ENCODE measurements around the gene RAB11A. TPM values are rescaled to one million over a fixed set of nuclear protein-coding genes. Genes with fewer than 3 reads are reported as not detected.

Gene RAB11A
- total RNA-seq, 1 donor from 2014 or later, result 192 TPM

DNA sequence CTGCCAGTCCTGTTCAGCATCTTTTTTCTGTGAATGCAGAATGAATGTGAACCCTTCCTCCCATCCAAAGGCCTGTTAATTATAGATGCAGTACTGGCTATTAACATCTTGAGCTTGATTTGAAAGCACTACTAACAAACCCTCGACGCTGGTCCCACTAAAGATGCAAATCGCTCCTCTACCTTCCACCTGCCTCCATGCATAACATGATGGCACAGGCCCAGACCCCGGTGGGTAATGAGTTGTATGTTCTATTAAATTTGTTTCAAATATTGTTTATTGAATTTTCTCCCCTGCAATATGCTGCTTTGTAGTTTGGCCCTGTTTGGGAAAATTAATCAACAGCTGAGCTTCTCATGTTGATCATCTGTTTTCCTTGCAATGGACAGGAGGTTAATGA lies 69.3 kb downstream of the RAB11A start:
- DNase-seq (ENCODE audit: low spot score in 2 of 2), result no peak
- intact Hi-C loops (cut with DNase I), result no loop called here
- H3K9me3 ChIP-seq, result no peaks in the 10 kb centered on the region

DNA sequence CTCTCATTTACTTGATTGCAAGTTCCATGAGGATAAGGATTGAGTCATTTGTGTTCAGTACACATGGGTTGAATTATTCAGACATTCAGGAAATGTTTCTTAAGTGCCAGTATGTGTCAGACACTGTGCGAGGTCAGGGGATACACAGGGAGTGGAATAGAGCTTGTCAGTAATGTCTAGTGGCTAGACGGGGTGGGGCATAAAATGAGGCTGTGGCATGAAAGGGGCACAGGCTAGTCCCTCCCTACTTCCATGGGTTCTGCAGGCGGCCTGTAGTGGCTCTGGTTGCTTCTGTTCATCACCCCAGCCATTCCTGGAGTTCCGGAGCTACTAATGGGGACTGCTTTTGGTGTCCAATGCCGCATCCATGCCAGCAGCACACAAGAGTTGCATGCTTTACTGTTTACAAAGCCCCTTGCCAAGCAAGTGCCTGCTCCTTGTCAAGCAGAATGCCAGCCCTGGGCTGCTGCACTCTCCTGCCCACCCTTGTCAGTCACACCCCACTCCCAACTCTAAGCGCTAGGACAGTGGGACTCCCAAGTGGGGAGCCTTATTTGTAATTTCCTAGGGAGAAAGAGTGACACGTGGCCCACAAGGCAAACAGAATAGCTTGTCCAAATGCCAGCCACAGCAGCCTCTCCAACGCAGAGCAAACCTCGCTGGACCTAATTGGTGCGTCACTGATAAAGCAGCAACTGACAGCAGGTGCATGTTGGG lies 70.8 kb downstream of the RAB11A start:
- TF ChIP-seq, protein P1, sequence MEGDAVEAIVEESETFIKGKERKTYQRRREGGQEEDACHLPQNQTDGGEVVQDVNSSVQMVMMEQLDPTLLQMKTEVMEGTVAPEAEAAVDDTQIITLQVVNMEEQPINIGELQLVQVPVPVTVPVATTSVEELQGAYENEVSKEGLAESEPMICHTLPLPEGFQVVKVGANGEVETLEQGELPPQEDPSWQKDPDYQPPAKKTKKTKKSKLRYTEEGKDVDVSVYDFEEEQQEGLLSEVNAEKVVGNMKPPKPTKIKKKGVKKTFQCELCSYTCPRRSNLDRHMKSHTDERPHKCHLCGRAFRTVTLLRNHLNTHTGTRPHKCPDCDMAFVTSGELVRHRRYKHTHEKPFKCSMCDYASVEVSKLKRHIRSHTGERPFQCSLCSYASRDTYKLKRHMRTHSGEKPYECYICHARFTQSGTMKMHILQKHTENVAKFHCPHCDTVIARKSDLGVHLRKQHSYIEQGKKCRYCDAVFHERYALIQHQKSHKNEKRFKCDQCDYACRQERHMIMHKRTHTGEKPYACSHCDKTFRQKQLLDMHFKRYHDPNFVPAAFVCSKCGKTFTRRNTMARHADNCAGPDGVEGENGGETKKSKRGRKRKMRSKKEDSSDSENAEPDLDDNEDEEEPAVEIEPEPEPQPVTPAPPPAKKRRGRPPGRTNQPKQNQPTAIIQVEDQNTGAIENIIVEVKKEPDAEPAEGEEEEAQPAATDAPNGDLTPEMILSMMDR (IDR thresholded peaks at IDR 0.05), result no peak
- no peak for DNase-seq (ENCODE audit: low spot score in 2 of 2)
- Histone ChIP-seq H3K36me3 (no peaks in the 10 kb centered on the region), H3K4me3 (no peak overlapping the region), H3K4me1 (no peaks in the 10 kb centered on the region), H3K9me3 (no peaks in the 10 kb centered on the region), H3K27ac (no peak overlapping the region), H3K27me3 (no peaks in the 10 kb centered on the region)
- intact Hi-C loops (cut with DNase I), result no loop called here

More for the DNA sequence above, 69.3 kb downstream of the RAB11A start:
- no peaks in the 10 kb centered on the region for H3K36me3 ChIP-seq
- no peaks in the 10 kb centered on the region for H3K4me1 ChIP-seq
- TF ChIP-seq, protein P1 (IDR thresholded peaks at IDR 0.05), result no peak
- H3K27me3 ChIP-seq, result no peaks in the 10 kb centered on the region
- H3K4me3 ChIP-seq, result no peak overlapping the region
- H3K27ac ChIP-seq, result no peak overlapping the region

DNA sequence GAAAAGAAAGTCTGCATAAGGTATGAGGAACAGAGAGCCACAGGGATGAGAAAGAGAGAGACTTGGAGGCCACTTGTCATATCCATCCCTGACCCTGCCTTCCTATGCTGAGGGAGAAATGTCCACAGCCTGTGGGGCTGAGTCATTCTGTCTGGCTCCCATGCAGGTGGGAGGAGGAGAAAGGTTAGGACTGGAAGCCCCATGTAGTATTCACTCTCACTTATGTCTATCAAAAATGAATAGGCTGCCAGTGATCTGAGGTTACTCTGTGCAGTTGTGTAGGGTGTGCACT lies 71.3 kb downstream of the RAB11A start:
- Histone ChIP-seq H3K36me3 (no peaks in the 10 kb centered on the region), H3K9me3 (no peaks in the 10 kb centered on the region), H3K27ac (no peak overlapping the region), H3K27me3 (no peaks in the 10 kb centered on the region), H3K4me1 (no peaks in the 10 kb centered on the region), H3K4me3 (no peak overlapping the region)
- intact Hi-C loops (cut with DNase I), result no loop called here
- DNase-seq (ENCODE audit: low spot score in 2 of 2), result no peak
- TF ChIP-seq, protein P1 (IDR thresholded peaks at IDR 0.05), result no peak

Other genes with a start within 250 kb of the RAB11A start
- 2.0 TPM for gene SLC24A1, start 247.6 kb upstream of the RAB11A start, total RNA-seq
- gene DENND4A, start 77.2 kb upstream of the RAB11A start, total RNA-seq, result 21.9 TPM

All from ascending aorta (tissue), 2 donors.